Measurements from ENCODE around the gene TSEN54.

The TSEN54 gene

GRCh38 chr17:75542728-75543336 lies 26.5 kb downstream of the TSEN54 start:
- no peak for DNase-seq (ENCODE audit: low read depth)

GRCh38 chr17:75544250-75544649 lies 27.9 kb downstream of the TSEN54 start:
- DNase-seq (ENCODE audit: low read depth): no peak

DNA sequence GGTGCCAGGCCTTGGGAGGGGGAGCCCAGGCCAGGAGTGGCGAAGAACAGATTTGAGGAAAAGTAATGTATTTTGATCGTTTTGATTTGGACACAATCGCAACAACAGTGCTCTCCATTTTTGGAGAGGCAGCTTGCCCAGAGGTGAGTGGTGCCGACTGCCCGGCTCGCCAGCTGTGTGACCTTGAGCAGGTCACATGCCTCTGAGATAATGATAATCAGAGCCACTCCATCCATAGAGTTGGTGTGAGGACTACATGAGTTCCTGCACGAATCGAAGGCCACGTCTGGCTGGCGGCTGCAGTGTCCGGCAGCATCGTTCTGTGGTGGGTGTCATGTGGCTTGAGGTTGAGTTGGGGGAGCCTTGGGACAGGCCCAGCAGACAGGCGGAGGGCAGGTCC lies 29.9 kb downstream of the TSEN54 start:
- no peak for DNase-seq (ENCODE audit: low read depth)

DNA sequence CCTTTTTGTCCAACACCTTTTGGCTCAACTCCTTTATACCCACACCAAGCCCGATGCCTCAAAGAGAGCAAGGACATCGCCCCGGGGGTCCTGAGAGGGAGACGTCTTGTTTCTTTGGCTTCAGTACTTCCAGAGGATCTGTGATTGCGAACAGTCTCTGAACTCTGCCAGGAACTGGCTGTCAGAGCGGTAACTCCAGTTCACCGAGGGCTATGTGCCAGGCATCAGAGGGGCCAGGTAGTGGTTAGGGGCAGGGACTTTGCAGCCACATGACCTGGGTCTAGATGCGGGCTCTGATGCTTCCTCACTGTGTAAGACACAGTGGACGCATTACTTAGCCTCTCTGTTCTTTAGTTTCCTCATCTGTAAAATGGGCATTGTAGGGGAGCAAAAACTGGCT lies 30.8 kb downstream of the TSEN54 start:
- no peak for DNase-seq (ENCODE audit: low read depth)

- no peak for DNase-seq (ENCODE audit: low read depth)
Observed at GRCh38 chr17:75548813-75549212, 32.5 kb downstream of the TSEN54 start.

- DNase-seq (ENCODE audit: low read depth): no peak
Observed at GRCh38 chr17:75549246-75550138, 33.2 kb downstream of the TSEN54 start.

DNA sequence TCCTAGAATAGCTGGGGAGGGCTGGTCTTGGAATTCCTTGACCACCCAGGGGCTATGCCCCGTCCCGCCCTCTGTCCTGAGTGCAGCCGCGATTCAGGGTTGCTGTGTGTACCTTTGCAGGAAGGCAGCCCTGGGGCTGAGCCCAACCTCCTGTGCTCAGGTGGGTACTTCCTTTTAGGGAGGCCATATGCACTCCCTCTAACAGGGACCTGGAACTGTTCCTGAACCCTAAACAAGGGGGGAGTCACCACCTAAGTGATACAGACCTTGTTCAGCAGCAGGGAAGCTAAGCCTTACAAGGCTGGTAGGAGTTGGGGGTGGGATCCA lies 33.8 kb downstream of the TSEN54 start:
- no peak for DNase-seq (ENCODE audit: low read depth)

- no peak for DNase-seq (ENCODE audit: low read depth)
Observed at GRCh38 chr17:75551266-75551665, 34.9 kb downstream of the TSEN54 start.

DNA sequence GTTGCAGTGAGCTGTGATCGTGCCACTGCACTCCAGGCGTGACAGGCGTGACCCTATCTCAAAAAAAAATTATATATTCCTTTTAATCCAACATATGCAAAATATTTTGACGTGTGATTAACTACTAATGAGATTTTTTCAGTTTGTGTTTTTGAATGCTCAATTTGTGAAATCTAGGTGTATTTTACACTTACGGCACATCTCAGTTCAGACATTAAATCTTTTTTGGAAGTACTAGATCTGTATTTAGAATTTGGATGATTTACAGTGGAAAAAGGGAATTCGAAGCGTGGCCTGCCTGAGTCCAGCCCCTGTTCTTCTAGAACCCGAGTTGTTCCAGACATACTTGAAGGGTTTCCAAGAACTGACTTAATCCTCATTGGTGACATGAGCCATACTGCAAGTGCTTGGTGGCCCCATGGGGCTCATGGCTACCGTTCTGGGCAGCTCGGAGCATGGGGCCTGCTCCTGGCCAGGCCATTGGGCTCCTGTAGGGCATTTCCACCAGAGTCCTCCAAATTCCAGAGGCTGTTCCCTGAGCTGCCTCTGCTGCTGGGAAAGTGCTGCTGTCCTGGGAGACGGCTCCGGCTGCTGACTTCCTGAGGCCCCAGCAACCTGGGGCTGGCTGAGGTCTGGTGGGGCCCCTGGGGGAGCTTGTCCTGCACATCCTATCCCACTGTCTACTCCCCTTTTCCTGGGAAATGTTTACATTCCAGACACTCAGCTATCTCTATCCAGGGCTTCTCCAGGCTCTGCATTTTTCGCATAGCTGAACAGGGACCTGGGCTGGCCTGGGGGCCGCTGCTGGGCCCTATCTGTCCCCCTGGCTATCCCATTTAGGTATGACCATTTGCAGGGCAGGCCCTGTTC lies 36.3 kb downstream of the TSEN54 start:
- no peak for DNase-seq (ENCODE audit: low read depth)

GRCh38 chr17:75553295-75554110 lies 37.2 kb downstream of the TSEN54 start:
- DNase-seq (ENCODE audit: low read depth): no peak

DNA sequence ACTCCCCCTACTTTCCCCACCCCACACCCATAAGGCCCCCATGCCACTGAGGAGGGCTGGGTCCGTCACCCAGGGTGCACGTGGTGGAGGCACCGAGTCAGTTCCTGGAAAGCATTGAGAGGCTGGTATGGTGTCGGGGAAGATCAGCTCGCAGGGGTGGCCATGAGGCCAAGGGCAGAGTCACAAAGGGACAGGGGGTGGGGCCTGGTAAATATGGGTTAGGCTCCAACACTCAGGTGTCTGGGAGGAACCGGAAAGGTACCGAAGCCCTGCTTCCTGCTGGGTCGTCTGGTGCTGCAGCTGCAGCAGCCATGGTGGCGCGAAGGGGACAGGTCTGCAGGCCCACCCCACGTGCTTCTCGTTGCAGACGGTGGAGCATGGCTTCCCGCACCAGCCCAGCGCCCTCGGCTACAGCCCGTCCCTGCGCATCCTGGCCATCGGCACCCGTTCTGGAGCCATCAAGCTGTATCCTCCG lies 39.4 kb downstream of the TSEN54 start:
- no peak for DNase-seq (ENCODE audit: low read depth)

DNA sequence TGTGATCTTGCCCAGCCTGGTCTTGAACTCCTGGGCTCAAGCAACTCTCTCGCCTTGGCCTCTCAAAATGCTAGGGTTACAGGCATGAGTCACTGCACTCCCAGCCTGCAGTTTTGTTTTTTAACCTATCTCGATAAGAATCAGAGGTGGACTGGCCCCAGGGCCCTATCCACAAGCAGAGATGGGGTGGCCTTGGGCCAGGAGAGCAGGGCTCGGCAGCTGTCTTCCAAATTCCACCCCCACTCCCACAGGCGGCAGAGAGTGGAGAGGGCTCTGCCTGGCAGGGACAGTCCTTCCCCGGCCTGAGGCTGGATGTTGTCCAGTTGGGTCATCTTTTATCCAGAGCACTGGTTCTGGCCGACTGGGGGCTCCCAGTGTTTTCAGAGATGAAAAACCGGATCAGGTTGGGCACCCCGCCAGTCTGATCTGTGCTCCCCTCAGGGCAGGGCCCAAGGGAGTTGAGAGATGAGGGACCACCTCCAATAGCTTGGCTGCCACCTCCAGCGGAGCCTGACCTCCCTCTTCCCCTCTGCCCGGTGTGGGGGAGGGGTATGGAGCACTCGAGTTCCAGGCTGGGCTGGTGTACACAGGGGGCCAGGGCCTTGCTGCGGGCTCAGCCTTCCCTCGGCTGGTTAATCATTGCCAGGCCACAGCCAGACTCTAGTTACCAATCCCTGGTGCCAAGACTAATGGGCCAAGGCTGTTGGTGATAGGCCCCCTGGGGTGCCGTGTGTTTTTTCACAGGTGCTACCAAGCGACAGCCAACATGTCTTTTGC lies 40.9 kb downstream of the TSEN54 start:
- DNase-seq (ENCODE audit: low read depth): no peak

- DNase-seq (ENCODE audit: low read depth): no peak
Observed at GRCh38 chr17:75557852-75558665, 41.7 kb downstream of the TSEN54 start.

- no peak for DNase-seq (ENCODE audit: low read depth)
Observed at GRCh38 chr17:75558666-75559530, 42.6 kb downstream of the TSEN54 start.

DNA sequence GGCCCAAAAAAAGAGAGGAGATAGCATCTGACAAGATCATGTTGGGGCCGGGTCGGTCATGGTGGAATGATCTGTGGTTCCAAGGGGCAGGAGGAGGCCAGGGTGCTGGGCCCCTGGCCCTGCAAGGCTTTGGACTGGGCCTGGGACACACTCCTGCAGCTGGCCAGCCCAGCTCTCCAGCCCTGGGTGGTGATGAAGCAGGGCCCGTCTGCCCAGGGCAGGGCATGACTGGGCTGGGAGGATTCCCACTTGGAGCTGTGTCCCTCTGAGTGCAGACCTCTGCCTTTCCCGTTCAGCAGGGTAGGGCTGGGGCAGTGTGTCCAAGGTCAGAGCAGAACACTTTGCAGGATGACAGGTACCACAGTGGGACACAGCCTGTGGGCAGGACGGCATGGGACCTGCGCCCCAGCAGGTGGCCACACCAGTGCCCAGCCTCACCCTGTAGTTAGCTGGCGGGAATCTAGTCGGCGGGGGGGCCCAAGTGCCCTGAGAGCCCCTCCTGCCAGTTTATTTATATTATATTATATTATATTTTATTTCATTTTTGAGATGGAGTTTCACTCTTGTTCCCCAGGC lies 43.7 kb downstream of the TSEN54 start:
- no peak for DNase-seq (ENCODE audit: low read depth)

DNA sequence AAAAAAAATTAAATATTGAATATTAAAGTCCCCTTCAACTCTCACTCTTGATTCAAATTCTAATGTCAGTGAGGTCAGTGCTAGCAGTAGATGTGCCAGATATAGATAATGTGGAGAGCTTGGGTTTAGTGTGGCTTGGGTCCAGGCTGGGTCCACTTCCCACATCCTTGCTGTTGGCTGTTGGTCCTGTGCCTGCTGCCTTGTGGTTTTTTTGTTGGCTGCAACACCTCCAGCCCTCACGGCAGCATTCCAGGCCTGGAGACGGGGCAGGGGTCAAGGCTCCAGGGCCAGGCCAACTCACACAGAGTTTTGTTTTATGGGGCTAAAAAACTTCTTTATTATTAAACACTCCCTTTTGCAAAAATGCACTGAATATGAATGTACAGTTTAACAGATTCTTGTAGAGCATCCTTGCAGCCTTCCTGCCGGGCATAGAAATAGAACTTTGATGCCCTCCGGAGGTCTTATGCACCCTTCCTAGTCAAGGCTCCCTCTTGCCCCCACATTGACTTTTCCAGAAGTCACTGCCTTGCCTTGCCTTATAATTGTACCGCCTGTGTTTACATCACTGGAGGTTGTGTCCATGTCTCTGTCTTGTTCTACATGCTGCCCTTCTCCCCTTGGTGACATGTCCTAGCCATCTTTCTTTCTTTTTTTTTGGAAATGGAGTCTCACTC lies 45.7 kb downstream of the TSEN54 start:
- DNase-seq (ENCODE audit: low read depth): no peak

GRCh38 chr17:75563063-75563758 lies 46.9 kb downstream of the TSEN54 start:
- DNase-seq (ENCODE audit: low read depth): no peak

DNA sequence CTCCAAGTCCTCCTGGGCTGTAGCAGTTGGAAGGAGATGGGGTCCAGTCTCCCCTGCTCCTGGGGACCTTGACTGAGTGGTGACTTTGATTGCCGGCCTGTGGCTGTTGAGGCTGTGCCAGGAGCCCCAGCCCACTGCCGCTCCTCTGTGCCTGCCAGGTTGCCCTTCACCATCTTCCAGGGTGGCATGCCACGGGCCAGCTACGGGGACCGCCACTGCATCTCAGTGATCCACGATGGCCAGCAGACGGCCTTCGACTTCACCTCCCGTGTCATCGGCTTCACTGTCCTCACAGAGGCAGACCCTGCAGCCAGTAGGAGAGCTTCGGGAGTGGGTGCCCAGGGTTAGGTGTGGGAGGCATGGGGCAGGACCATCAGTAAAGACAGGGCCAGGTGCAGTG lies 47.9 kb downstream of the TSEN54 start:
- no peak for DNase-seq (ENCODE audit: low read depth)
